Measurements from ENCODE around the gene NRXN2. TPM values are rescaled to one million over a fixed set of nuclear protein-coding genes. Genes with fewer than 3 reads are reported as not detected.

NRXN2 gene
- total RNA-seq, 4 donors from 2014 or later, result 1.6 to 4.2 (median 3.0) TPM

DNA sequence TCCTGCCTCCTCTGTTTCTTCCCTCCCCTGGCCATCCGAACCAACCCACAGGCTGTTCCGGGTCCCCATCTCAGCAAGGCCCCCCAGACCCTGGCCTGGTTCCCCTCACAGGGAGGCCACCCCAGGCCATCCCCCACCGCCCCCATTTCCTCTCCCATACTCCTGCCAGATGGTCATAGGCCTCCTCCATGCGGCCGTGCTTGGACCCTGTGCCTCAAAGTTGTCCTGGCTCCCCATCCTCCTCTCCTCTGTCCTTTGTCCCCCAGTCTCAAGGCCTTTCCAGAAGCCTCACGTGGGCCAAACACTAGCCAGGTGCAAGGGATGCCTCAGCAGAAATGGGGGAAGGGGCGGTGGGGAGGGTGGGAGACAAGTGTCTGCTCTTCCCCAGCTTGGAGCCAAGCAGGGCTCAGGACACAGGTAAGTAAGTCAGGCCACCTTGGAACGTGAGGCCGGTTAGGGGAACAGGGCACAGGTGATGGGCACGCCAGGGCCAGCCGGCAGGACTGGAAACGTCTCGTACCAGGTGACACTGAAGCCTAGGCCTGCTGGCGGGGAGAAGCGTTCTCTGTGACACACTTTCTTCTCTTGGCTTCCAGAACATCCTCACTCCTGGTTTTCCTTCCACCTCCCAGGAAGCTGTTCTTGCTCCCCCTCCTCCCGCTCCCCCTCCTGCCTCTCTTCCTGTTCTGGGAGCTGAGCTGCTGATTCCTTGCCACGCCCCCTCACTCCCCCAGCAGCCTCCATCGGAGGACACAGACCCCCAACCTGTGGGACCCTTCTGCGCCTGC lies 163.5 kb downstream of the NRXN2 start:
- Histone ChIP-seq H3K27me3 (no peaks in the 10 kb centered on the region), H3K4me1 (peaks cover 0 to 12% (median 0%) of the 10 kb centered on the region in 4 donors), H3K27ac (no peak overlapping the region), H3K4me3 (no peak overlapping the region), H3K36me3 (no peaks in the 10 kb centered on the region), H3K9me3 (no peaks in the 10 kb centered on the region)
- DNase-seq, result peak in 1 of 3 donors; percentile 28
- TF ChIP-seq, protein P1, sequence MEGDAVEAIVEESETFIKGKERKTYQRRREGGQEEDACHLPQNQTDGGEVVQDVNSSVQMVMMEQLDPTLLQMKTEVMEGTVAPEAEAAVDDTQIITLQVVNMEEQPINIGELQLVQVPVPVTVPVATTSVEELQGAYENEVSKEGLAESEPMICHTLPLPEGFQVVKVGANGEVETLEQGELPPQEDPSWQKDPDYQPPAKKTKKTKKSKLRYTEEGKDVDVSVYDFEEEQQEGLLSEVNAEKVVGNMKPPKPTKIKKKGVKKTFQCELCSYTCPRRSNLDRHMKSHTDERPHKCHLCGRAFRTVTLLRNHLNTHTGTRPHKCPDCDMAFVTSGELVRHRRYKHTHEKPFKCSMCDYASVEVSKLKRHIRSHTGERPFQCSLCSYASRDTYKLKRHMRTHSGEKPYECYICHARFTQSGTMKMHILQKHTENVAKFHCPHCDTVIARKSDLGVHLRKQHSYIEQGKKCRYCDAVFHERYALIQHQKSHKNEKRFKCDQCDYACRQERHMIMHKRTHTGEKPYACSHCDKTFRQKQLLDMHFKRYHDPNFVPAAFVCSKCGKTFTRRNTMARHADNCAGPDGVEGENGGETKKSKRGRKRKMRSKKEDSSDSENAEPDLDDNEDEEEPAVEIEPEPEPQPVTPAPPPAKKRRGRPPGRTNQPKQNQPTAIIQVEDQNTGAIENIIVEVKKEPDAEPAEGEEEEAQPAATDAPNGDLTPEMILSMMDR (IDR thresholded peaks at IDR 0.05), result no peak
- TF ChIP-seq POLR2A (IDR thresholded peaks at IDR 0.05), result no peak

DNA sequence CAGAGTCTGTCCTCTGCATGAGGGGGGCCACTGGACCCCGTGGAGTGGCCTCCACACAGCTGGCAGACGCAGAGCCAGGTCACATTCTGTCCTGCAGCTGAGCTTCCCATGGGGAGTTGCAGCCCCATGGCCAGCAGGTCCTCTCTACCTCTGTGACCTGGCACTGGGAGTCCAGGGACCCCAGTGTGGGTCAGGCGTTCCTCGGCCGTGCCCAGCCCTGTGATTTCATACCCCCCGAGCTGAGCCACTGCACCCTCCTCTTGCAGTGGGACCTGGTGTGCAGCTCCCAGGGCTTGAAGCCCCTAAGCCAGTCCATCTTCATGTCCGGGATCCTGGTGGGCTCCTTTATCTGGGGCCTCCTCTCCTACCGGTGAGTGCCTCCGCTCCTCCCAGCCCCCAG lies 164.1 kb downstream of the NRXN2 start:
- Histone ChIP-seq H3K4me3 (no peak overlapping the region), H3K9me3 (no peaks in the 10 kb centered on the region), H3K36me3 (no peaks in the 10 kb centered on the region), H3K4me1 (peaks cover 0 to 18% (median 0%) of the 10 kb centered on the region in 4 donors), H3K27me3 (no peaks in the 10 kb centered on the region), H3K27ac (no peak overlapping the region)
- DNase-seq, result peak in 1 of 3 donors; percentile 34
- TF ChIP-seq POLR2A (IDR thresholded peaks at IDR 0.05), result no peak
- TF ChIP-seq, protein P1 (IDR thresholded peaks at IDR 0.05), result no peak

DNA sequence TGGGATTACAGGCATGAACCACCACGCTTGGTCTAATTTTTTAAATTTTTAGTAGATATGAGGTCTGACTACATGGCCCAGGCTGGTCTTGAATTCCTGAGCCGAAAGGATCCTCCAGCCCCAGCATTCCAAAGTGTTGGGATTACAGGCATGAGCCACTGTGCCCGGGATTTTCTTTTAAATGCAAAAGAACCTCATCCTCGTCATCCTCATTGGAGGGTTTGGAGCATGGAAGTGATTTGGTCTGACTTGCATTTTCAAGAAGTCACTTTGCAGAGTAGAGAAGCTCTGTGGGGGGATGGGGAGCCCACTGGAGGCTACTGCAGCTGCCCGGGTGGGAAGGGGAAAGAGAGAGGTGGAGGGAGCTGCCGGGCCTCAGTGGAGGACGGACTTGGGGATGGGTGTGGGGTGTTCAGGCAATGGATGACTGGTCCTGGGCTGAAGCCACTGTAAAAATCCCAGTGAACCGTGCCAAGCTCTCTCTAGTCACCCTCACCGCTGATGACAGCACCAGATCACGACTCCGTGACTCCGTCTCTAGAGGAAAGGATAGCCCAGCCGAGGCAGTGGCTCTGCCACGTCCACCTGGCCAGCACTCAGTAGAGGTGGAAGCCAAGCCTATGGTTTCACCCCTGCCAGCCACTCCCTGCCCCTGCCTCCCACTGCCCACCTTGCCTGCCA lies 164.8 kb downstream of the NRXN2 start:
- Histone ChIP-seq H3K4me1 (peaks cover 0 to 18% (median 0%) of the 10 kb centered on the region in 4 donors), H3K9me3 (no peaks in the 10 kb centered on the region), H3K36me3 (no peaks in the 10 kb centered on the region), H3K27me3 (no peaks in the 10 kb centered on the region), H3K27ac (no peak overlapping the region), H3K4me3 (no peak overlapping the region)
- peak in 1 of 3 donors; percentile 30 for DNase-seq
- TF ChIP-seq, protein P1 (IDR thresholded peaks at IDR 0.05), result no peak

DNA sequence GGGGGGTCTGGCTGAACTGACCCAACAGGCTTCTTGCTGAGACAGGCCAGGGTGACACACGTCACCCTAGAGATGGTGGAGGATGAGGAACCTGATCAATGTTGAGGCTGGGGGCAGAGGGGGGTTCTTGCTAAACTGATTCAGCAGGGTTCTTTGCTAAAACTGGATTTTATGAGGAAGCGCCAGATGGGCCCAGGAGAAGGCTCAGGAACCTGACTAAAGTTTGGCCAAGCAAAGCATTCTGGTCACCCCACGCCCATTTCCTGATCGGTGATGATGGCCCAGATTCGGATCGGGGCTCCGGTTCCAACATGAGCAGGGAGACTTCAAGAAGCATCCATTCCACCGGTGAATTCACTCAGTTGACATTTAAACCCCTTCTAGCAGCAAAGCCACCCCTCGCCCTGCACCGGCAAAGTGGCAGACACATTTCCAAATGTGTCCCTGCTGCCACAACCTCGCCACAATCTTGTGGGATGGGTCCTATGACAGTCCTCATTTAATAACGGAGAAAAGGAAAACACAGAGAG lies 166.2 kb downstream of the NRXN2 start:
- no peaks in the 10 kb centered on the region for H3K9me3 ChIP-seq
- TF ChIP-seq, protein P1 (IDR thresholded peaks at IDR 0.05), result no peak
- TF ChIP-seq POLR2A (IDR thresholded peaks at IDR 0.05), result no peak
- H3K4me1 ChIP-seq, result peaks cover 0 to 18% (median 0%) of the 10 kb centered on the region in 4 donors
- H3K36me3 ChIP-seq, result no peaks in the 10 kb centered on the region
- no peaks in the 10 kb centered on the region for H3K27me3 ChIP-seq
- no peak overlapping the region for H3K27ac ChIP-seq
- H3K4me3 ChIP-seq, result no peak overlapping the region
- peak in 1 of 3 donors; percentile 40 for DNase-seq

Other genes with a start within 250 kb of the NRXN2 start
- not detected for gene SLC22A11, start 167.3 kb downstream of the NRXN2 start, total RNA-seq
- gene SLC22A12, start 132.0 kb downstream of the NRXN2 start, total RNA-seq, result not detected
- 100 to 1,000 TPM in 1 of 4 donors, 10 to 100 TPM in 3; 11.5 to 210 (median 16.0) TPM for gene RASGRP2, start 20.9 kb upstream of the NRXN2 start, total RNA-seq
- gene PYGM, start 36.8 kb upstream of the NRXN2 start, total RNA-seq, result 1 to 10 TPM in 3 of 4 donors, not detected in 1; 2.4 to 5.0 (median 2.5) TPM
- 100 to 1,000 TPM; 247 to 621 (median 392) TPM for gene SF1, start 55.3 kb upstream of the NRXN2 start, total RNA-seq
- 10 to 100 TPM in 3 of 4 donors, 1 to 10 TPM in 1; 3.3 to 34.7 (median 20.3) TPM for gene MAP4K2, start 80.0 kb upstream of the NRXN2 start, total RNA-seq
- 10 to 100 TPM; 20.3 to 47.0 (median 31.9) TPM for gene MEN1, start 87.4 kb upstream of the NRXN2 start, total RNA-seq
- gene CDC42BPG, start 121.5 kb upstream of the NRXN2 start, total RNA-seq, result 10 to 100 TPM; 25.6 to 78.6 (median 52.1) TPM
- gene EHD1, start 155.4 kb upstream of the NRXN2 start, total RNA-seq, result 100 to 1,000 TPM in 2 of 4 donors, 10 to 100 TPM in 2; 56.2 to 185 (median 98.6) TPM
- gene ATG2A, start 194.0 kb upstream of the NRXN2 start, total RNA-seq, result 10 to 100 TPM; 38.8 to 79.6 (median 66.6) TPM
- gene PPP2R5B, start 201.5 kb upstream of the NRXN2 start, total RNA-seq, result 10 to 100 TPM; 20.0 to 46.2 (median 22.5) TPM
- gene GPHA2, start 212.7 kb upstream of the NRXN2 start, total RNA-seq, result not detected
- not detected for gene MAJIN, start 248.9 kb upstream of the NRXN2 start, total RNA-seq